Fibroblast of mammary gland (primary cell): ENCODE results near the gene GALNS.
"Not testable (repeated sequence)": the region's sequence is repeated elsewhere in the genome, so short reads cannot be mapped to it uniquely, and the experiment has no call there.

ENCODE experiments used
- DNase-seq: peaks from one replicate; pipeline ENCODE4 v3.0.0-alpha.2; 2010; ENCODE audit warnings: low read depth
- H3K4me3 ChIP-seq: 2 replicates; pipeline ENCODE4 v1.5.1; 2011; ENCODE audit warnings: low read depth, mild to moderate bottlenecking, low read length, moderate library complexity; ENCODE audit not compliant: control insufficient read depth
- TF ChIP-seq, protein P1 (sequence below): conservative IDR thresholded peaks from 2 replicates; pipeline ENCODE4 v1.5.1; 2011; ENCODE audit warnings: low read depth, low read length, inconsistent platforms; ENCODE audit not compliant: control insufficient read depth, insufficient read depth

GALNS gene

DNA sequence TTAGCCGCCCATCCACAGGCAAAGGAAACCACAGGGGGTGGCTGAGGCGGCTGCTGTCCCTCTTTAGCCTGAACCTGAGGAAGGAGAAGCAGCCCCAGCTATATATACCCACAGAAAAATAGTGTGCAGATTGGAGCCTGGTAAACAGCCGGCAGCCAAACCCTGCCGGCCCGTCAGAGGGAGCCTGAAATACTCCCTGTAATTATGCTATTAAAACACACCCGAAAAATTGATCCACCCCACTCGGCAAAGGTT, 78.5 kb downstream of the GALNS start:
- TF ChIP-seq, protein P1, sequence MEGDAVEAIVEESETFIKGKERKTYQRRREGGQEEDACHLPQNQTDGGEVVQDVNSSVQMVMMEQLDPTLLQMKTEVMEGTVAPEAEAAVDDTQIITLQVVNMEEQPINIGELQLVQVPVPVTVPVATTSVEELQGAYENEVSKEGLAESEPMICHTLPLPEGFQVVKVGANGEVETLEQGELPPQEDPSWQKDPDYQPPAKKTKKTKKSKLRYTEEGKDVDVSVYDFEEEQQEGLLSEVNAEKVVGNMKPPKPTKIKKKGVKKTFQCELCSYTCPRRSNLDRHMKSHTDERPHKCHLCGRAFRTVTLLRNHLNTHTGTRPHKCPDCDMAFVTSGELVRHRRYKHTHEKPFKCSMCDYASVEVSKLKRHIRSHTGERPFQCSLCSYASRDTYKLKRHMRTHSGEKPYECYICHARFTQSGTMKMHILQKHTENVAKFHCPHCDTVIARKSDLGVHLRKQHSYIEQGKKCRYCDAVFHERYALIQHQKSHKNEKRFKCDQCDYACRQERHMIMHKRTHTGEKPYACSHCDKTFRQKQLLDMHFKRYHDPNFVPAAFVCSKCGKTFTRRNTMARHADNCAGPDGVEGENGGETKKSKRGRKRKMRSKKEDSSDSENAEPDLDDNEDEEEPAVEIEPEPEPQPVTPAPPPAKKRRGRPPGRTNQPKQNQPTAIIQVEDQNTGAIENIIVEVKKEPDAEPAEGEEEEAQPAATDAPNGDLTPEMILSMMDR: no peak
- H3K4me3 ChIP-seq: no peak overlapping the region
- no peak for DNase-seq

DNA sequence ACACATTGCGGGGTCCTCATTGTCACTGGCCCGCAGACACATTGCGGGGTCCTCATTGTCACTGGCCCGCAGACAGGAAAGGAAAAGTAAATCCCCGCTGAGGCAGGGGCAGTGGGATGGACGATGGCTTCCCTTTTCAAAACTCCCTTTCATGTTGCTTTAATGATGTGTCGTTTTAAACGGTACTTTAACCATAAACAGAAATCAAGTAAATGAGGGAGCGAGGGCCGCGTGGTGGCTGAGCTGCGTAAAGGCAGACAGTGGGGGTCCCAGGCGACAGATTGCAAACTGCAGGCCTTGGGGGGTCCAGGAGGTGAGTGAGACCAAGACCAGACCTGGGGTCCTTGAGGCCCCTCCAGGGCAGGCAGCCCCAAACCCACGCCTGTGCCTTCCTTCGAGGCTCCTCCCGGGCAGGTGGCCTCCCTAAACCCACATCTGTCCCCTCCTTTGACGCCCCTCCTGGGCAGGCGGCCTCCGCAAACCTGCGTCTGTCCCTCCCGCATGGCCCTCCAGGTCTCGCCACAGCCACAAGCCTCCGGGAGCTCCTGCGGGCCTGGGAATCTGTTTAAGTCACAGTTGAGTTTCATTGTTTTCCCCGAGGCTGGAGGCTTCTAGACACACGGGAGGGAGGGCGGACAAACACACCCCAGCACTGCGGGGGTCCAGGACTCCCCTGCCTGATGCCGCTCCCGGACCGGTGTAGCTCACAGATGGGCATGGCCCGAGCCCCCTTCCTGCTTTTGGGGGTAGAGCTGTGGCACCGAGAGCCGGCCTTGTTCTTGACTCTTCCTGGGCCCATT, 79.1 kb downstream of the GALNS start:
- TF ChIP-seq, protein P1: no peak

GRCh38 chr16:88775825-88776224, 80.9 kb downstream of the GALNS start:
- TF ChIP-seq, protein P1: no peak
- DNase-seq: no peak
- H3K4me3 ChIP-seq: no peak overlapping the region

More for the DNA sequence above, 79.1 kb downstream of the GALNS start:
- DNase-seq: no peak
- no peak overlapping the region for H3K4me3 ChIP-seq

DNA sequence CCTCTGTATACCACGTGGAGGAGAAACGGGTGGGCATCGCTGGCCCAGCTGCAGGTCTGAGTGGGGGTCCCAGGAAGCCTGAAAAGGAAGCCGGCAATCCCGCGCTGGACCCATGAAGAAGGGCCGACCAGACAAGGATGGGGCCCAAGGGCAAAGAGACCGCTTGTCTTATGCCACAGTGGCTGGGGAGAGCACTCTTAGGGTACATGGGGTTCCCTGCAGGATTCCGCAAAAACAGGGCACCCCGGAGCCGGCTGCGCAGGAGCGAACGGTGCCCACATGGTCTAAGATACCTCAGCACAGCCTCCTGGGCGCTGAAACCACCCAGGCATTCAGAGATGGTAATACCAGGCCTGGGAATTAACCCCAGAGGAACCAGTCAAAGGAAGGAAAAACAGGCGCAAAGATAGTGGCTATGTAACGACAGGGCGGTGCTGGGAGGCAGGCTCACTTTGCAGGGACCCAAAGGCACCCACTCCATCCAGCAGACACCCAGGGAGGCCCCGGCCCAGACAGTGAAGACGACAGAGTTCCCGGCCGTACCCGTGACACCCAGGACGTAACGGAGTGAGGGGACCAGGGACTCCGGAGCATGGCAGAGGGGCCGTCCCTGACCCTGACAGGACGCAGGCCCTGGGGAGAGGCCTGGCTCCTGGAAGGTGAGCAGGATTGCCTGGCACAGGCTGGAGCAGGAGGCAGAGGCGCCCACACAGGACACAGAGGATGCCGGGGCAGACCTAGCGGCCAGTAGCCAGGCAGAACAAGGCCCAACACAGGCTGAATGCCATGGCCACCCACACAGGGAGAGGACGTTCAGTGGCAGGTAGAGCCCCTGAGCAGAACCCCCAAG, 82.0 kb downstream of the GALNS start:
- no peak overlapping the region for H3K4me3 ChIP-seq
- no peak for DNase-seq
- TF ChIP-seq, protein P1: no peak

DNA sequence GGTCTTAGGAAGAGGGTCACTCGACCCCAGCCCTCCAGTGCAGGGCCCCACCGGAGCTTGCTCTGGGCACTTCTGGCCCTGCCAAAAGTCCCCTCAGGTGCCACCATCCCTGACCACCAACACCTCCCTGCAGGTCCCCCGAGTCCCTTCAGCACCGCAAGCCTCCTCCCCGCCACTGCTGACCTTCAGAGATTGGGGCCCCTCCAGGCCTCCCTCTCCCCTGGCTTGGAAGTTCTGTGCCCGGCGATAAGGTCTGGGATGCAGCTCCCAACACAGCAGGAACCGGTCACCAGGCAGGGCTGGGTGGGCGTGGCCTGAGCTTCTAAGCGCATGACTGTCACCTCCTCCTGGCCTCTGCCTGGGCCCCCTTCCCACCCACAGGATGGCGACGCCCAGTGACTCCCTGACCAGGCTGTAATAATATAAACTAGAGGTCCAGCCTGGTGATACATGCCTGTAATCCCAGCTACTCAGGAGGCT, 82.9 kb downstream of the GALNS start:
- TF ChIP-seq, protein P1: no peak
- peak; percentile 79 for DNase-seq
- H3K4me3 ChIP-seq: no peak overlapping the region

GRCh38 chr16:88772871-88773811, 83.6 kb downstream of the GALNS start:
- TF ChIP-seq, protein P1: no peak
- DNase-seq: peak; percentile 93
- H3K4me3 ChIP-seq: no peak overlapping the region

DNA sequence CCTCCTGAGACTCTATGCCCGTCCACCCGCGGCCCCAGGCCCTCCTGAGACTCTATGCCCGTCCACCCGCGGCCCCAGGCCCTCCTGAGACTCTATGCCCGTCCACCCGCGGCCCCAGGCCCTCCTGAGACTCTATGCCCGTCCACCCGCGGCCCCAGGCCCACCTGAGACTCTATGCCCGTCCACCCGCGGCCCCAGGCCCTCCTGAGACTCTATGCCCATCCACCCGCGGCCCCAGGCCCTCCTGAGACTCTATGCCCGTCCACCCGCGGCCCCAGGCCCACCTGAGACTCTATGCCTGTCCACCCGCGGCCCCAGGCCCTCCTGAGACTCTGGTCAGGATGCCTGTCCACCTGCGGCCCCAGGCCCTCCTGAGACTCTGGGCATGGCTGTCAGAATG, 85.0 kb downstream of the GALNS start:
- H3K4me3 ChIP-seq, DNase-seq: not testable (repeated sequence)
